ENCODE measurements around the gene TCP11X1.
"Not testable (repeated sequence)": the region's sequence is repeated elsewhere in the genome, so short reads cannot be mapped to it uniquely, and the experiment has no call there.

TCP11X1 gene

GRCh38 chrX:102214986-102215385 lies at the start of gene TCP11X1:
TSS of gene TCP11X1 (plus strand) at chrX:102215301.
- not testable (repeated sequence) for H3K4me3 Mint-ChIP-seq, H3K27me3 Mint-ChIP-seq, H3K9me3 Mint-ChIP-seq

GRCh38 chrX:102185967-102186720 lies 29.0 kb upstream of the TCP11X1 start:
- no peaks in the 10 kb centered on the region for H3K36me3 Mint-ChIP-seq
- H3K4me1 Mint-ChIP-seq = no peaks in the 10 kb centered on the region
- no peak overlapping the region for H3K4me3 Mint-ChIP-seq
- H3K27ac Mint-ChIP-seq = no peak overlapping the region
- H3K27me3 Mint-ChIP-seq = no peaks in the 10 kb centered on the region
- H3K9me3 Mint-ChIP-seq = no peaks in the 10 kb centered on the region

More at GRCh38 chrX:102214986-102215385, at the start of gene TCP11X1:
- H3K27ac Mint-ChIP-seq, H3K4me1 Mint-ChIP-seq, H3K36me3 Mint-ChIP-seq: not testable (repeated sequence)

GRCh38 chrX:102207940-102208339 lies 7.2 kb upstream of the TCP11X1 start:
- not testable (repeated sequence) for H3K9me3 Mint-ChIP-seq, H3K36me3 Mint-ChIP-seq, H3K4me3 Mint-ChIP-seq, H3K27ac Mint-ChIP-seq, H3K4me1 Mint-ChIP-seq, H3K27me3 Mint-ChIP-seq

GRCh38 chrX:102216497-102216896 lies 1.4 kb downstream of the TCP11X1 start:
- not testable (repeated sequence) for H3K27me3 Mint-ChIP-seq, H3K27ac Mint-ChIP-seq, H3K4me1 Mint-ChIP-seq, H3K4me3 Mint-ChIP-seq, H3K36me3 Mint-ChIP-seq, H3K9me3 Mint-ChIP-seq

GRCh38 chrX:102235678-102236077 lies 20.6 kb downstream of the TCP11X1 start:
- not testable (repeated sequence) for H3K27me3 Mint-ChIP-seq, H3K4me3 Mint-ChIP-seq, H3K27ac Mint-ChIP-seq, H3K9me3 Mint-ChIP-seq, H3K4me1 Mint-ChIP-seq, H3K36me3 Mint-ChIP-seq

GRCh38 chrX:102240265-102240664 lies 25.2 kb downstream of the TCP11X1 start:
- H3K4me1 Mint-ChIP-seq, H3K27ac Mint-ChIP-seq, H3K36me3 Mint-ChIP-seq, H3K4me3 Mint-ChIP-seq, H3K27me3 Mint-ChIP-seq, H3K9me3 Mint-ChIP-seq: not testable (repeated sequence)

- not testable (repeated sequence) for H3K4me1 Mint-ChIP-seq, H3K9me3 Mint-ChIP-seq, H3K27ac Mint-ChIP-seq, H3K4me3 Mint-ChIP-seq, H3K27me3 Mint-ChIP-seq, H3K36me3 Mint-ChIP-seq
Measured at GRCh38 chrX:102246893-102247292, 31.8 kb downstream of the TCP11X1 start, which contains the start of gene NXF2. TSS of gene NXF2 (plus strand) at chrX:102247167. CDS start at chrX:102307079, 59,912 bp downstream.

- H3K36me3 Mint-ChIP-seq, H3K27ac Mint-ChIP-seq, H3K27me3 Mint-ChIP-seq, H3K4me3 Mint-ChIP-seq, H3K9me3 Mint-ChIP-seq, H3K4me1 Mint-ChIP-seq: not testable (repeated sequence)
Measured at GRCh38 chrX:102272231-102272630, 57.1 kb downstream of the TCP11X1 start.

Measured in activated naive CD4-positive, alpha-beta T cell treated with anti-CD3 and anti-CD28 coated beads, Interleukin-2, amount 50 U/mL, for 24 hours (primary cell).